Suprapubic skin (tissue), 4 donors: ENCODE data around the gene YOD1.

Experiments
- EP300 ChIP-seq: sonication (generic); formaldehyde crosslinking; IDR thresholded peaks from one replicate; pipeline ENCODE4 v1.6.1; 2017; ENCODE audit warnings: antibody characterized with exemption
- POLR2A ChIP-seq, 2 donors: fragments of 450-650 bp; IDR thresholded peaks; one replicate each; pipeline ENCODE4 v1.6.1; 2017; ENCODE audit warnings: antibody characterized with exemption in 2 of 2, mild to moderate bottlenecking in 2 of 2, moderate library complexity in 2 of 2
- POLR2AphosphoS5 ChIP-seq, 3 donors: sonication (generic); formaldehyde crosslinking; IDR thresholded peaks; one replicate each; pipeline ENCODE4 v1.6.1; 2017; ENCODE audit warnings: antibody characterized with exemption in 3 of 3
- TF ChIP-seq, protein P1 (sequence below), 2 donors: fragments of 200-600 bp in 1 of 2; fragments of 450-650 bp in 1 of 2; sonication (generic) in 1 of 2; IDR thresholded peaks; one replicate each; pipeline ENCODE4 v1.5.1; 2016 to 2019; ENCODE audit warnings: antibody characterized with exemption in 2 of 2, mild to moderate bottlenecking in 1 of 2, moderate library complexity in 1 of 2

DNA sequence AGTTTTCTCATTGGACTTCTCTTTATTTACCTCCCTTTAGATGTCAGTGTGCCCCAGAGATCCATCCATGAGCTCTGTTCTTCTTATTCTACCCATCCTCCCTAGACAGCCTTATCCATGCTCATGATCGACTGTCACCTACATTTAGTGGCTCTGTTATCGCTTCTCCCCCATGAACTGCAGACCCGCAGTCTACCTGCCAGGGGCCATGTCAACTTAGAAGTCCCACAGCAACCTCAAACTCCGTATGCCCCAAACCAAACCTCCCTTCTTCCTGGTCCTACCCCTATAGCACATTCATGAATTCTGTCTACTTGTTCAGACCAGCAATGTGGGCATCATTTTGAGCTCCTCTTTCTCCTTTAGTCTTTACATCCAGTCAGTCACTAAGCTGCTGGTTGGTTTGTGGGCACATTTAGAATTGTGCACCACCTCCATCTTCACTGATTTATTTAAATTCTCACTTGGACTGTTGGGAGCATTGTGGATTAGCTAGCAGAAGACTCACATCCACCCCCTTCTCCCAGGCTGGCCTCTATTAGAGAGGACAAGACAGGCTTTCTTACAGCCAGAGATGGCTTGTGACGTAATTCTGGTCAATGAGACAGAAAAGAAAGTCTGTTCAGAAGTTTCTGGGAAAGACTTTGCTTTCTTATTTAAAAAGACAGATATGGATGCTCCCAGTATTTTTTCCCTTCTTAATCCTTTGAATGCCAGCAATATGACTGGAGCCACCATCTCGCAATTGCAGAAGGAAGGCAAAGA, 37.5 kb downstream of the YOD1 start:
- TF ChIP-seq POLR2A (IDR thresholded peaks at IDR 0.05) (no peak), POLR2AphosphoS5 (IDR thresholded peaks at IDR 0.05) (no peak), EP300 (no peak)
- TF ChIP-seq, protein P1, sequence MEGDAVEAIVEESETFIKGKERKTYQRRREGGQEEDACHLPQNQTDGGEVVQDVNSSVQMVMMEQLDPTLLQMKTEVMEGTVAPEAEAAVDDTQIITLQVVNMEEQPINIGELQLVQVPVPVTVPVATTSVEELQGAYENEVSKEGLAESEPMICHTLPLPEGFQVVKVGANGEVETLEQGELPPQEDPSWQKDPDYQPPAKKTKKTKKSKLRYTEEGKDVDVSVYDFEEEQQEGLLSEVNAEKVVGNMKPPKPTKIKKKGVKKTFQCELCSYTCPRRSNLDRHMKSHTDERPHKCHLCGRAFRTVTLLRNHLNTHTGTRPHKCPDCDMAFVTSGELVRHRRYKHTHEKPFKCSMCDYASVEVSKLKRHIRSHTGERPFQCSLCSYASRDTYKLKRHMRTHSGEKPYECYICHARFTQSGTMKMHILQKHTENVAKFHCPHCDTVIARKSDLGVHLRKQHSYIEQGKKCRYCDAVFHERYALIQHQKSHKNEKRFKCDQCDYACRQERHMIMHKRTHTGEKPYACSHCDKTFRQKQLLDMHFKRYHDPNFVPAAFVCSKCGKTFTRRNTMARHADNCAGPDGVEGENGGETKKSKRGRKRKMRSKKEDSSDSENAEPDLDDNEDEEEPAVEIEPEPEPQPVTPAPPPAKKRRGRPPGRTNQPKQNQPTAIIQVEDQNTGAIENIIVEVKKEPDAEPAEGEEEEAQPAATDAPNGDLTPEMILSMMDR (IDR thresholded peaks at IDR 0.05) = no peak
